Mesodermal cell (in vitro differentiated cells): ENCODE results near the gene LUC7L.
"Not testable (repeated sequence)": the region's sequence is repeated elsewhere in the genome, so short reads cannot be mapped to it uniquely, and the experiment has no call there.

Experiments used
- H3K27ac ChIP-seq: 2 replicates; pipeline ENCODE4 v1.7.0; 2013; ENCODE audit warnings: mild to moderate bottlenecking, low read depth, low read length, moderate library complexity; ENCODE audit not compliant: severe bottlenecking
- H3K36me3 ChIP-seq: 2 replicates; pipeline ENCODE4 v1.7.1; 2013; ENCODE audit warnings: mild to moderate bottlenecking, low read length, moderate library complexity; ENCODE audit not compliant: control insufficient read depth, insufficient read depth
- H3K4me1 ChIP-seq: one replicate; pipeline ENCODE4 v1.7.1; 2013; ENCODE audit warnings: mild to moderate bottlenecking, low read length; ENCODE audit not compliant: insufficient read depth, control insufficient read depth, poor library complexity, severe bottlenecking
- H3K4me3 ChIP-seq: 2 replicates; pipeline ENCODE4 v1.7.0; 2013; ENCODE audit warnings: low read length, control low read depth, mild to moderate bottlenecking; ENCODE audit not compliant: insufficient read depth, poor library complexity, severe bottlenecking; ENCODE audit errors: extremely low read depth
- H3K9me3 ChIP-seq: 2 replicates; pipeline ENCODE4 v1.7.1; 2013; ENCODE audit warnings: mild to moderate bottlenecking, low read length, moderate library complexity; ENCODE audit not compliant: control insufficient read depth
- WGBS, 2 experiments: methylation state at CpG; one replicate each; pipeline ENCODE4 v1.1.5; 2013; ENCODE audit warnings: missing lambda C conversion rate in 2 of 2; ENCODE audit not compliant: insufficient coverage in 2 of 2; 5-methylcytosine and 5-hydroxymethylcytosine counted together

The LUC7L gene

DNA sequence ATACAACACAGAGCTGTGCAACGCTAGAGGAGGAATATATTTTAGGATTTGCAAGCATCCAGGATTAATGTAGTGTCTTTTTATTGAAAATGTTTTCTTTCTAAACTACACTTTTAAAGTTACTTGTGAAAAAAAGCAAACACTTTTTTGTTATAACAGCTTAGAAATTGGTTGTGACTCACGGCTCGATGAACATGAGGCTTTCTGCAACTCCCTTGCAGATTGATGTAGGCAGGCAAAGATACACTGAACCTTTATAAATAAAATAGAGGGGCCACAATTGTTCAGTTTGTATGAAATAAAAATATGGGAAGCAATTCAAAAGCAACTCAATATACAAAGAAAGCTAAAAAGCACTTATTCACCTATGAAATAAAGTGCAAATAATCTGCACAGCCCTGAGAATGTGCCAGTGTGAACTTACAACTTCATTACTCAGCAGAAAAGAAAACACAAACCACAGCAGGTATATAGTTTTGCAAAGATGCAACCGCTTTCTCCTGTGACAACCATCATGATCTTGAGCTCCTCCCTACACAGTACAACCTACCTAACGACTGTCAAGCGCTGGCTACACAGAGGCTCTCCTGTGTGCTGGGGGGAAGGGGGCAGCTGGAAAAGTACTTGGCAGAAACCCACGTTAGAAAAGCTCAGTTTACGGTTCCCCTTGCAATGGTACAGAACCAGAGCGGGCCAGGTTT, 948 bp downstream of the LUC7L start:
- no peaks in the 10 kb centered on the region for H3K9me3 ChIP-seq
- 21 to 25% methylated on average over 4 of the region's 9 CpGs for WGBS, 2 experiments
- H3K36me3 ChIP-seq = peaks cover 43% of the 10 kb centered on the region
- peak overlapping the region; percentile 92 for H3K4me3 ChIP-seq
- peaks cover 14% of the 10 kb centered on the region for H3K4me1 ChIP-seq
- peak overlapping the region; percentile 97 for H3K27ac ChIP-seq

DNA sequence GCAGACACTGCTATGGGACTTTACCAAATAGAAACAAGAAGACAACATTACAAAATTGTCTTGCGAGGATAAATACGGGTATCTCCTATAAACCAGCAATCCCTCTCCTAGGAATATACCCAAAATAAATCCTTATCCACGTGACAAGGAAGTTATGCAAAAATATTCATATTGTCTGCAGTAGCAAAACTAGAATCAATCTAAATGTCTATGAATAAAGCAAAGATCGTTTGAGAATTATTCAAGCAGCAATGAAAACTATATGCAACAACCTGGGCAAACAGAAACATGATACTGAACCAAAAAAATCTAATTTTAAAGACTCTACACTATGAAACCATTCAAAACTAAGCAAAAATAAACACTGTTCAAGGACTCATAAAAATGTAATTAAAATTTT, 9.2 kb downstream of the LUC7L start:
- 92 to 94% methylated on average over 2 to 3 of the region's 4 CpGs for WGBS, 2 experiments
- H3K27ac ChIP-seq = no peak overlapping the region
- peaks cover 91% of the 10 kb centered on the region for H3K36me3 ChIP-seq
- no peak overlapping the region for H3K4me3 ChIP-seq
- no peaks in the 10 kb centered on the region for H3K4me1 ChIP-seq
- H3K9me3 ChIP-seq = no peaks in the 10 kb centered on the region

DNA sequence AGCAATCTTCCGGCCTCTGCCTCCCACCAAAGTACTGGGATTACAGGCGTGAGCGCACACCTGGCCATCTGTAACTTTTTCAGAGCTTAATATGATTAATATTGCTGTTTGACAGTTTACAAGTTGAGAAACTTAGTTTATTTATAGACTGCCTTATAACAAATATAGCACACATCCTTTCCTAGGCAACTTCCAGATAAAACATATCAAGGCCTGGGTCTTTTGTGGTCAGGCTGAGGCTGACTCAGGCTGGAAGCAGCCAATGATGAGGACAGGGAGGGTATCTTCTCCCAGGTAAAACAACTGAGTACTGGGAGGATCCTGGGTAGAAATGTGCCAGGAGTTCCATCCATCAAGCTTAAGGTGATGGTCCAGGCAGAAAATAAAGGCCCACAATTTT, 16.2 kb downstream of the LUC7L start:
- H3K4me3 ChIP-seq = no peak overlapping the region
- H3K4me1 ChIP-seq = no peaks in the 10 kb centered on the region
- WGBS, 2 experiments = 100% methylated on average over 1 of the region's 3 CpGs; no CpG with 5 or more reads in 1 of the 2 experiments
- peaks cover 96% of the 10 kb centered on the region for H3K36me3 ChIP-seq
- no peaks in the 10 kb centered on the region for H3K9me3 ChIP-seq
- H3K27ac ChIP-seq = no peak overlapping the region

DNA sequence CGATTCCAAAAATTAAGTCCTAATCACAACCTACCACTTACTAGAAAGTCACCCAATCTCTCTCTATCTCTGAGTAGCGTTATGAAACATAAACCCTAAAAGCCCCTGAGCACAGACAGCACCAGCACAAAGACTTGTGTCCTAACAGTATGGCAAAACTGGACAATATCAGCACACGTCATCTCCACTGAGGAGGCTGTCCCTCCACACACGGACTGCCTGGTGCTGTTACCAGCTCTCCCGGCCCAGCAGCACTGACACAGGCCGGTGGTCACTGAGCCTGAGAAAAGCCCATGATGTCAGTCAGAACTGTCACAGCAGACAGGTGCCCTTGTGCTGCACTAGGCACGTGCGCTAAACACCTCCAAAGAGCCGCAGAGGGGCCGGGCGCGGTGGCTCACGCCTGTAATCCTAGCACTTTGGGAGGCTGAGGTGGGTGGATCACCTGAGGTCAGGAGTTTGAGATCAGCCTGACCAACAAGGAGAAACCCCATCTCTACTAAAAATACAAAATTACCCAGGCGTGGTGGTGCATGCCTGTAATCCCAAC, 17.5 kb downstream of the LUC7L start:
- H3K4me3 ChIP-seq, H3K27ac ChIP-seq, H3K9me3 ChIP-seq, H3K4me1 ChIP-seq: not testable (repeated sequence)
- H3K36me3 ChIP-seq = peaks cover 96% of the 10 kb centered on the region
- WGBS, 2 experiments = 96 to 98% methylated on average over 6 to 12 of the region's 14 CpGs

DNA sequence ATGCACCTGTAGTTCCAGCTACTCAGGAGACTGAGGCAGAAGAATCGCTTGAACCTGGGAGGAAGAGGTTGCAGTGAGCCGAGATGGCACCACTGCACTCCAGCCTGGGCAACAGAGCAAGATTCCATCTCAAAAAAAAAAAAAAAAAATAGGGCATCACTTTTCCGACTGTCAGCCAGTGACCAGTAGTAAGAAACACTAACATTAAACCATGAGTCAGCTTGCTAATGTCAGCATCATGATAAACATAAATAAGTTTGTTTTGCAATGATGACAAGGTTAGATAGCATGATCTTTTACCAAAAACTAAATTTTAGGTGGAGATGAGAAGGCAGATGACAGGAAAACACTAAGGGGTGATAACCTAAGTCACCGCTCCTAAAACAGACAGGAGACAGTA, 19.9 kb downstream of the LUC7L start:
- H3K4me3 ChIP-seq, H3K4me1 ChIP-seq, H3K27ac ChIP-seq, H3K9me3 ChIP-seq: not testable (repeated sequence)
- peaks cover 97% of the 10 kb centered on the region for H3K36me3 ChIP-seq
- 100% methylated on average over 1 of the region's 4 CpGs; no CpG with 5 or more reads in 1 of the 2 experiments for WGBS, 2 experiments

DNA sequence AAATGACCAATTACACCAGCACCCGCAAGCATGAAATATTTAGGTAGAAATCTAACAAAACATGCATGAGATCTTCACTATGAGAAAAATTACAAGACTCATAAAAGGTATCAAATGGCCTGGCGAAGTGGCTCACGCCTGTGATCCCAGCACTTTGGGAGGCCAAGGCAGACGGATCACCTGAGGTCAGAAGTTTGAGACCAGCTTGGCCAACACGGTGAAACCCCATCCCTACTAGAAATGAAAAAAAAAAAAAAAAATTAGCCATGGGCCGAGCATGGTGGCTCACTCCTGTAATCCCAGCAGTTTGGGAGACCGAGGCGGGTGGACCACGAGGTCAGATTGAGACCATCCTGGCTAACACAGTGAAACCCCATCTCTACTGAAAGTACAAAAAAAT, 25.2 kb downstream of the LUC7L start:
- peaks cover 89% of the 10 kb centered on the region for H3K36me3 ChIP-seq
- not testable (repeated sequence) for H3K4me1 ChIP-seq, H3K9me3 ChIP-seq, H3K4me3 ChIP-seq, H3K27ac ChIP-seq
- 86 to 94% methylated on average over 7 of the region's 9 CpGs for WGBS, 2 experiments

DNA sequence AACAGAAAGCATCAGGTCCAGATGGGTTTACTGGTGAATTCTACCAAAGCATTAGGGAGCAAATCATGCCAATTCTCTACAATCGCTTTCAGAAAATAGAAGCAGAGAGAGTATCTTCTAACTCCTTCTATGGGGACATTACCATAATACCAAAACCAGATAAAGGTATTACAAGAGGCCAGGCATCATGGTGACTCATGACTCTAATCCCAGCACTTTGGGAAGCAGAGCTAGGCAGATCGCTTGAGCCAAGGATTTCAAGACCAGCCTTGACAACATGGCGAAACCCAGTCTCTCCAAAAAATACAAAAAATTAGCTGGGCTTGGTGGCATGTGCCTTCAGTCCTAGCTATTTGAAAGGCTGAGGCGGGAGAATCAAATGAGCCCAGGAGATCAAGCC, 26.0 kb downstream of the LUC7L start:
- peaks cover 89% of the 10 kb centered on the region for H3K36me3 ChIP-seq

DNA sequence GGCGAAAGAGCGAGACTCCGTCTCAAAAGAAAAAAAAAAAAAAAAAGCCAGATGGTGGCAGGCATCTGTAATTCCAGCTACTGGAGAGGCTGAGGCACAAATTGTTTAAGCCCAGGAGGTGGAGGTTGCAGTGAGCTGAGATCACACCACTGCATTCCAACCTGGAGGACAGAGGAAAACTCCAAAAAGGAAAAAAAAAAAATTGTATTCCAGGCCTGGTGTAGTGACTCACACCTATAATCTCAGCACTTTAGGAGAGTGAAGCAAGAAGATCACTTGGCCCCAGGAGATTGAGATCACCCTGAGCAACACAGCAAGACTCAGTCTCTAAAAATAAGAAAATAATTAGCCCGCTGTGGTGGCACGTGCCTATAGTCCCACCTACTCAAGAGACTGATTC, 28.9 kb downstream of the LUC7L start:
- 90 to 100% methylated on average over 3 to 4 of the region's 5 CpGs for WGBS, 2 experiments
- H3K9me3 ChIP-seq = no peaks in the 10 kb centered on the region
- H3K4me3 ChIP-seq = no peak overlapping the region
- peaks cover 89% of the 10 kb centered on the region for H3K36me3 ChIP-seq
- H3K4me1 ChIP-seq = peaks cover 8% of the 10 kb centered on the region
- peak overlapping the region; percentile 53 for H3K27ac ChIP-seq

More for the DNA sequence above, 26.0 kb downstream of the LUC7L start:
- 83 to 92% methylated on average over 3 of the region's 4 CpGs for WGBS, 2 experiments
- Histone ChIP-seq H3K4me3 (no peak overlapping the region), H3K9me3 (no peaks in the 10 kb centered on the region), H3K4me1 (peaks cover 8% of the 10 kb centered on the region), H3K27ac (no peak overlapping the region)

DNA sequence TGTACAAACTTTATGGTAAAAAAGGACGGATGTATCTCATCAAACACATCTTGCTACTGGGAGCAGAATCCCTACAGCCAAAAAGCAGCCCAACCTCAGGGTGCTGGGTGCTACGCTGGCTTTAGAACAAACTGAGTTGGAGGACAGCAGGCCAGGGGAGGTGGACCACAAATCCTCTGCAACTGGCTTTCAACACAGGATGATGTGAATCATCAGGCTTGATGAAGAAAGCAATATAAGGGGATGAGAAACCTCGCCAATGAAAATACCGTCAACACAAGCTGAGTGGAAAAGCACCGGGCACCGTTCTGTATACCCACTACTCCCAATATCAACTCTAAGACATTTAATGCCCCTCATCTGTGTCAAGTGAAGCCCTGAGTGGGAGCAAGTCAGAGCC, 34.7 kb downstream of the LUC7L start:
- Histone ChIP-seq H3K36me3 (peaks cover 95% of the 10 kb centered on the region), H3K4me3 (no peak overlapping the region), H3K27ac (no peak overlapping the region), H3K9me3 (no peaks in the 10 kb centered on the region), H3K4me1 (peaks cover 3% of the 10 kb centered on the region)
- 100% methylated on average over 2 of the region's 6 CpGs for WGBS, 2 experiments

DNA sequence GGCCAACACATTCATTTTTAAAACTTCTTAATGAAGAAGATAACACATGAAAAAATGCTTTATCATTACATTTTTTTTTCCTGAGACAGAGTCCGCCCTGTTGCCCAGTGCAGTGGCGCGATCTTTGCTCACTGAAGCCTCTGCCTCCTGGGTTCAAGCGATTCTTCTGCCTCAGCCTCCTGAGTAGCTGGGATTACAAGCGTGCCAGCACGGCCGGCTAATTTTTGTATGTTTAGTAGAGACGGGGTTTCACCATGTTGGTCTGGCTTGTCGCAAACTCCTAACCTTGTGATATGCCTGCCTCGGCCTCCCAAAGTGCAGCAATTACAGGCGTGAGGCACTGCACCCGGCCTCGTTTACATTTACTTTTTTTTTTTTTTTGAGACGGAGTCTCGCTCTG, 35.8 kb downstream of the LUC7L start:
- Histone ChIP-seq H3K36me3 (peaks cover 95% of the 10 kb centered on the region), H3K4me3 (no peak overlapping the region), H3K4me1 (peaks cover 3% of the 10 kb centered on the region), H3K27ac (no peak overlapping the region), H3K9me3 (no peaks in the 10 kb centered on the region)
- WGBS, 2 experiments = 91 to 96% methylated on average over 8 to 13 of the region's 15 CpGs

DNA sequence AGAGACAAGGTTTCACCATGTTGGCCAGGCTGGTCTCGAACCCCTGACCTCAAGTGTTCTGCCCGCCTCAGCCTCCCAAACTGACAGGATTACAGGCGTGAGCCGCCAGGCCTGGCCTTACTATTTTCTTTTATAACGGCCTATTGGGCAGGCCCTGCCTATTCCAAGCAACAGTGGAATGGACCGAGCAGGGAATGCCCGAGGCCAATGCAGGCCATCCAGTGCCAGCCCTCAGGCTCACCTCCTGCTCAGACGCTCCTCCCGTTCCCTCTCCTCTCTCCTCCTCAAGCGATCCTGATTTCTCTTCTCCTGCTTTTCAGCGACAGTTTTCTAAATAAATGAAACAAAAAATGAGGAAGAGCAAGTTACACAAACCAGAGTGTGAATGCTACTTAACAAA, 36.6 kb downstream of the LUC7L start:
- WGBS, 2 experiments = 95 to 99% methylated on average over 7 of the region's 11 CpGs
- Histone ChIP-seq H3K4me3 (no peak overlapping the region), H3K36me3 (peaks cover 94% of the 10 kb centered on the region), H3K4me1 (peaks cover 3% of the 10 kb centered on the region), H3K9me3 (no peaks in the 10 kb centered on the region), H3K27ac (no peak overlapping the region)
